OCI-LY7 (cell line): ENCODE results near the gene ZNF792. TPM values are rescaled to one million over a fixed set of nuclear protein-coding genes. Genes with fewer than 3 reads are reported as not detected.
"Not testable (repeated sequence)": the region's sequence is repeated elsewhere in the genome, so short reads cannot be mapped to it uniquely, and the experiment has no call there.

Experiments used
- BruUV-seq: library from RNA; stranded (reverse); fragments of 400-500 nt; replicated peaks from 2 replicates; lab custom pipeline; 2021; lab: Mats Ljungman, UMichigan
- CTCF ChIA-PET: fragments of 300-600 bp; sonication (Branson Sonifier 250); formaldehyde crosslinking; loops from one replicate; lab custom pipeline; 2022; ENCODE audit warnings: antibody characterized with exemption; ENCODE audit not compliant: unreplicated experiment; lab: Charles Lee
- POLR2A ChIA-PET: fragments of 300-600 bp; sonication (Branson Sonifier 250); formaldehyde crosslinking; loops from one replicate; lab custom pipeline; 2022; ENCODE audit warnings: antibody characterized with exemption; lab: Charles Lee
- DNase-seq: peaks from one replicate; pipeline ENCODE4 v3.0.0-alpha.2; 2015; ENCODE audit warnings: low spot score
- H2AFZ ChIP-seq: fragments of 200-600 bp; sonication (generic), shearing (Covaris generic); 2 replicates; pipeline ENCODE4 v1.6.1; 2014; ENCODE audit warnings: mild to moderate bottlenecking, antibody characterized with exemption, low read length, moderate library complexity
- H3K27ac ChIP-seq: fragments of 200-600 bp; sonication (generic); 2 replicates; pipeline ENCODE4 v1.5.1; 2014; ENCODE audit warnings: mixed run types, low read depth, mild to moderate bottlenecking, moderate library complexity, low read length, inconsistent platforms; ENCODE audit not compliant: poor library complexity, severe bottlenecking
- H3K36me3 ChIP-seq: fragments of 200-600 bp; sonication (generic); 2 replicates; pipeline ENCODE4 v1.6.1; 2014; ENCODE audit warnings: mild to moderate bottlenecking, antibody characterized with exemption, low read length, moderate library complexity, mixed read lengths; ENCODE audit not compliant: insufficient read depth
- H3K4me1 ChIP-seq: fragments of 200-600 bp; sonication (generic); 2 replicates; pipeline ENCODE4 v1.5.1; 2014; ENCODE audit warnings: mild to moderate bottlenecking, low read length; ENCODE audit not compliant: insufficient read depth, poor library complexity, severe bottlenecking
- H3K4me2 ChIP-seq: fragments of 200-600 bp; sonication (generic); 2 replicates; pipeline ENCODE4 v1.6.1; 2014; ENCODE audit warnings: mild to moderate bottlenecking, low read length
- H3K4me3 ChIP-seq: fragments of 200-600 bp; sonication (generic); 2 replicates; pipeline ENCODE4 v1.5.1; 2014; ENCODE audit warnings: mild to moderate bottlenecking, low read depth, low read length; ENCODE audit not compliant: poor library complexity, severe bottlenecking
- H3K79me2 ChIP-seq: fragments of 200-600 bp; sonication (generic); 2 replicates; pipeline ENCODE4 v1.6.1; 2016; ENCODE audit warnings: low read depth, mild to moderate bottlenecking, low read length, moderate library complexity, mixed read lengths; ENCODE audit not compliant: insufficient read depth
- H3K9me2 ChIP-seq: fragments of 200-600 bp; sonication (generic); 2 replicates; pipeline ENCODE4 v1.6.1; 2016; ENCODE audit warnings: mild to moderate bottlenecking, low read length, mixed read lengths; ENCODE audit not compliant: insufficient read depth
- H3K9me3 ChIP-seq: fragments of 200-600 bp; sonication (generic); 2 replicates; pipeline ENCODE4 v1.6.1; 2014; ENCODE audit warnings: mild to moderate bottlenecking, mixed run types, low read length, mixed read lengths
- H4K20me1 ChIP-seq: fragments of 200-600 bp; sonication (generic); 2 replicates; pipeline ENCODE4 v1.6.1; 2014; ENCODE audit warnings: mild to moderate bottlenecking, antibody characterized with exemption, low read length, moderate library complexity, mixed read lengths; ENCODE audit not compliant: insufficient read depth
- CTCF ChIP-seq: fragments of 200-600 bp; sonication (generic); conservative IDR thresholded peaks from 2 replicates; pipeline ENCODE4 v1.5.1; 2014; ENCODE audit warnings: mild to moderate bottlenecking, antibody characterized with exemption, low read length, moderate library complexity, mixed read lengths
- EZH2phosphoT487 ChIP-seq: fragments of 200-600 bp; sonication (generic); IDR thresholded peaks from 2 replicates; pipeline ENCODE4 v1.6.1; 2018; ENCODE audit warnings: low read depth, borderline replicate concordance, mild to moderate bottlenecking, mixed run types, antibody characterized with exemption, low read length, moderate library complexity, mixed read lengths
- intact Hi-C: fragments of 100-400 bp; cut with micrococcal nuclease; formaldehyde crosslinking; loops from one replicate; pipeline ENCODE4 v1.10.0; 2022; ENCODE audit not compliant: unreplicated experiment
- total RNA-seq, 2 experiments: library from RNA; depleted of rRNA in 1 of 2; stranded (reverse); fragments of >200 nt in 1 of 2; shearing (Covaris generic) in 1 of 2; gene quantifications; 2 replicates each; pipeline ENCODE4 v1.2.3, GENCODE V29; 2014 to 2022

ZNF792 gene
- total RNA-seq, 2 experiments from 2014 or later = 8.0 to 9.5 TPM

GRCh38 chr19:34925278-34925855 lies 38.7 kb downstream of the ZNF792 start:
- no peak for TF ChIP-seq EZH2phosphoT487
- TF ChIP-seq CTCF = no peak
- intact Hi-C loops = no loop called here
- BruUV-seq = no TSS peak
- no peaks in the 10 kb centered on the region for H3K36me3 ChIP-seq
- H3K9me3 ChIP-seq = no peaks in the 10 kb centered on the region
- no peak for DNase-seq
- H3K4me1 ChIP-seq = no peaks in the 10 kb centered on the region
- H3K79me2 ChIP-seq = no peaks in the 10 kb centered on the region
- ChIA-PET POLR2A (no interaction called here), CTCF (no interaction called here)
- H4K20me1 ChIP-seq = no peaks in the 10 kb centered on the region
- H3K4me3 ChIP-seq = no peak overlapping the region
- H3K9me2 ChIP-seq = no peaks in the 10 kb centered on the region
- no peak overlapping the region for H3K4me2 ChIP-seq
- H2AFZ ChIP-seq = no peak overlapping the region
- no peak overlapping the region for H3K27ac ChIP-seq

DNA sequence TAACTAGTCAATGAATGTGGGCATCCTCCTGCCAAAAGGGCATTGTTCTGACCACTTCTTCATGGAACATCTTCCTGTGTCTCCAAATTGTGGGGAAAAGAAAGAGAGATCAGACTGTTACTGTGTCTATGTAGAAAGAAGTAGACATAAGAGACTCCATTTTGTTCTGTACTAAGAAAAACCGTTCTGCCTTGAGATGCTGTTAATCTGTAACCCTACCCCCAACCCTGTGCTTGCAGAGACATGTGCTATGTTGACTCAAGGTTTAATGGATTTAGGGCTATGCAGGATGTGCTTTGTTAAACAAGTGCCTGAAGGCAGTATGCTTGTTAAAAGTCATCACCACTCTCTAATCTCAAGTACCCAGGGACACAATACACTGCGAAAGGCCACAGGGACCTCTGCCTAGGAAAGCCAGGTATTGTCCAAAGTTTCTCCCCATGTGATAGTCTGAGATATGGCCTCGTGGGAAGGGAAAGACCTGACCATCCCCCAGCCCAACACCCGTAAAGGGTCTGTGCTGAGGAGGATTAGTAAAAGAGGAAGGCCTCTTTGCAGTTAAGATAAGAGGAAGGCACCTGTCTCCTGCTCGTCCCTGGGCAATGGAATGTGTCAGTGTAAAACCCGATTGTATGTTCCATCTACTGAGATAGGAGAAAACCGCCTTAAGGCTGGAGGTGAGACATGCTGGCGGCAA lies 43.8 kb downstream of the ZNF792 start:
- DNase-seq, intact Hi-C loops, CTCF ChIA-PET, H3K4me2 ChIP-seq, BruUV-seq, H3K4me1 ChIP-seq, H3K9me3 ChIP-seq, H3K36me3 ChIP-seq, POLR2A ChIA-PET, H3K27ac ChIP-seq, H3K79me2 ChIP-seq, H3K4me3 ChIP-seq, H3K9me2 ChIP-seq, H4K20me1 ChIP-seq, H2AFZ ChIP-seq: not testable (repeated sequence)

- CTCF ChIA-PET = no interaction called here
- BruUV-seq = no TSS peak
- POLR2A ChIA-PET = no interaction called here
Measured at GRCh38 chr19:34918190-34918589, 45.8 kb downstream of the ZNF792 start.

DNA sequence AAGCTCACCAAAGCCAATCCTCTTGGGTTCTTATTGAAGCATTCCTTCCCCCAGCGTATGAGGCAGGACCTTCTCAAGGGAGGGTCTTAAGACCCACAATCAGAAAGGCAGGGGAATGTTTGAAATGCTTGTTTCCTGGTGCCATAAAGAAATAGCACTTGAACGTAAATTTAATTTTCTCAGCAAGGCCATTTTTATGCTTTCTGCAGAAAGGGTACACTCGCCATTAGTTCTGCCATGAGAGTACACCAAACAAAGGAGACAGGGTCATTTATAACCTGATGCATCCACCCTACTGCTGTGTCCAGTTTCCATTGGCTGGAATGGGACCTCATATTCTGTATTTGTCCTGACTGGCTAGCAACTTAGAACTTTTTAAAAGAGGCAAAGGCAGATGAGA lies 46.9 kb downstream of the ZNF792 start:
- H3K9me2 ChIP-seq, DNase-seq, POLR2A ChIA-PET, H3K4me3 ChIP-seq, H3K36me3 ChIP-seq, BruUV-seq, intact Hi-C loops, H3K4me1 ChIP-seq, H3K4me2 ChIP-seq, H4K20me1 ChIP-seq, H2AFZ ChIP-seq, CTCF ChIA-PET, H3K79me2 ChIP-seq, H3K9me3 ChIP-seq, H3K27ac ChIP-seq: not testable (repeated sequence)

More at GRCh38 chr19:34918190-34918589, 45.8 kb downstream of the ZNF792 start:
- TF ChIP-seq CTCF (no peak), EZH2phosphoT487 (no peak)
- Histone ChIP-seq H2AFZ (no peak overlapping the region), H3K4me1 (no peaks in the 10 kb centered on the region), H3K9me3 (no peaks in the 10 kb centered on the region), H3K27ac (no peak overlapping the region), H3K36me3 (no peaks in the 10 kb centered on the region), H3K79me2 (no peaks in the 10 kb centered on the region), H4K20me1 (no peaks in the 10 kb centered on the region), H3K4me2 (no peak overlapping the region), H3K4me3 (no peak overlapping the region), H3K9me2 (no peaks in the 10 kb centered on the region)
- intact Hi-C loops = no loop called here
- no peak for DNase-seq
